Measurements from ENCODE around the gene ACSS1.

Gene ACSS1

GRCh38 chr20:25071734-25072133, 13.8 kb upstream of the ACSS1 start:
- no peak for TF ChIP-seq CTCF (IDR thresholded peaks at IDR 0.05; ENCODE audit: low read length, missing control alignments)
- DNase-seq (ENCODE audit: low read depth): no peak
- H3K4me3 ChIP-seq (replicated peaks; ENCODE audit: low read depth, low read length): no peak overlapping the region

GRCh38 chr20:25070821-25071473, 13.0 kb upstream of the ACSS1 start:
- TF ChIP-seq CTCF (IDR thresholded peaks at IDR 0.05; ENCODE audit: low read length, missing control alignments): no peak
- H3K4me3 ChIP-seq (replicated peaks; ENCODE audit: low read depth, low read length): no peak overlapping the region
- no peak for DNase-seq (ENCODE audit: low read depth)

- DNase-seq (ENCODE audit: low read depth): no peak
- no peak for TF ChIP-seq CTCF (IDR thresholded peaks at IDR 0.05; ENCODE audit: low read length, missing control alignments)
- no peak overlapping the region for H3K4me3 ChIP-seq (replicated peaks; ENCODE audit: low read depth, low read length)
Observed at GRCh38 chr20:25067102-25067987, 9.4 kb upstream of the ACSS1 start.

GRCh38 chr20:25066386-25066785, 8.4 kb upstream of the ACSS1 start:
- no peak for TF ChIP-seq CTCF (IDR thresholded peaks at IDR 0.05; ENCODE audit: low read length, missing control alignments)
- DNase-seq (ENCODE audit: low read depth): peak; percentile 7
- H3K4me3 ChIP-seq (replicated peaks; ENCODE audit: low read depth, low read length): no peak overlapping the region

- peak; percentile 85 for TF ChIP-seq CTCF (IDR thresholded peaks at IDR 0.05; ENCODE audit: low read length, missing control alignments)
- peak; percentile 71 for DNase-seq (ENCODE audit: low read depth)
- H3K4me3 ChIP-seq (replicated peaks; ENCODE audit: low read depth, low read length): no peak overlapping the region
Observed at GRCh38 chr20:25065625-25066338, 7.8 kb upstream of the ACSS1 start.

GRCh38 chr20:25065072-25065624, 7.2 kb upstream of the ACSS1 start:
- TF ChIP-seq CTCF (IDR thresholded peaks at IDR 0.05; ENCODE audit: low read length, missing control alignments): no peak
- no peak for DNase-seq (ENCODE audit: low read depth)
- H3K4me3 ChIP-seq (replicated peaks; ENCODE audit: low read depth, low read length): no peak overlapping the region

Measured in fibroblast of pulmonary artery (primary cell).